ENCODE measurements around the gene AQP6. TPM values are rescaled to one million over a fixed set of nuclear protein-coding genes. Genes with fewer than 3 reads are reported as not detected.

The AQP6 gene
- not detected in 2 replicates for total RNA-seq
- polyA plus RNA-seq: 0.04 TPM in 1 of 2 replicates, not detected in the other
- not detected in 2 replicates for polyA plus RNA-seq (2011; cell fraction: cytosol; rRNA removed)
- polyA plus RNA-seq (2011; cell fraction: nucleus; rRNA removed): 0.07 and 0.20 TPM in 2 replicates
- polyA plus RNA-seq (2012): not detected in 2 replicates
- polyA minus RNA-seq: not detected in 2 replicates
- polyA minus RNA-seq (2011; cell fraction: cytosol; rRNA and poly(A)+ RNA removed): not detected
- not detected in 2 replicates for polyA minus RNA-seq (2011; cell fraction: nucleus; rRNA and poly(A)+ RNA removed)
- not detected for Bru-seq, nascent RNA
- BruChase-seq, experiment 1, labeled RNA remaining after a 6-hour chase: percentile 12 among the genes with signal in this experiment
- BruChase-seq, experiment 2, labeled RNA remaining after a 2-hour chase: not detected
- long read RNA-seq: 0 reads

GRCh38 chr12:49972641-49973360 lies at the start of gene AQP6:
TSS of gene AQP6 (plus strand) at chr12:49972947. CDS start at chr12:49973174, 227 bp downstream.
- H3K4me1 ChIP-seq (ENCODE audit: control insufficient read depth, extremely low read depth, insufficient read depth, low read length): no peaks in the 10 kb centered on the region
- dilution Hi-C loops (cut with MboI; ENCODE audit: extremely low pct_ligation_motif_present, low sequenced_read_pairs): loop anchor here (25.0 kb wide), 1 partner anchor 90 kb away; the partner anchor contains the start of gene ASIC1
- no peaks in the 10 kb centered on the region for H3K36me3 ChIP-seq (ENCODE audit: control insufficient read depth in 2 of 2, extremely low read depth in 1 of 2, insufficient read depth in 2 of 2, low read length in 2 of 2)
- no peak within 1 kb of the TSS for H2AFZ ChIP-seq (ENCODE audit: low read depth, low read length)
- H3K9ac ChIP-seq (replicated peaks; ENCODE audit: extremely low read depth, insufficient read depth, low read length): no peak within 1 kb of the TSS
- CTCF ChIA-PET: interaction anchor here (1.1 to 11.4 kb wide), 7 partner anchors 11 to 104 kb away, joined by 3 to 317 read pairs (median 6); partner anchors contain the start of gene ASIC1
- no peaks in the 10 kb centered on the region for H4K20me1 ChIP-seq (replicated peaks; ENCODE audit: control insufficient read depth, extremely low read depth, insufficient read depth, low read length)
- H3K27ac ChIP-seq (ENCODE audit: insufficient read depth, low read depth, low read length): no peak within 1 kb of the TSS
- TF ChIP-seq POLR2A (IDR thresholded peaks at IDR 0.05; ENCODE audit: low read depth, low read length) (no peak), FOS (IDR thresholded peaks at IDR 0.05; ENCODE audit: borderline replicate concordance, insufficient read depth, low read length) (no peak), JUN (IDR thresholded peaks at IDR 0.05; ENCODE audit: borderline replicate concordance, insufficient read depth, insufficient read length, low read depth) (no peak), POLR2AphosphoS5 (IDR thresholded peaks at IDR 0.05; ENCODE audit: insufficient read depth, low read depth, low read length) (no peak), GATA2 (IDR thresholded peaks at IDR 0.05; ENCODE audit: insufficient read depth, insufficient read length, low read depth, low read length) (no peak), MAX (IDR thresholded peaks at IDR 0.05; ENCODE audit: insufficient read depth, insufficient read length) (no peak), CTCF (IDR thresholded peaks at IDR 0.05; ENCODE audit: extremely low read depth in 1 of 2, insufficient read depth in 1 of 2, low read depth in 1 of 2, low read length in 2 of 2) (no peak), MYC (IDR thresholded peaks at IDR 0.05; ENCODE audit: low read depth, low read length) (no peak), EZH2 (IDR thresholded peaks at IDR 0.05; ENCODE audit: borderline replicate concordance, low read depth, low read length, severe bottlenecking) (no peak)
- no peaks in the 10 kb centered on the region for H3K9me3 ChIP-seq (replicated peaks; ENCODE audit: control insufficient read depth, insufficient read depth, low read length)
- POLR2A ChIA-PET: no interaction called here
- no peak within 1 kb of the TSS for H3K4me3 ChIP-seq (replicated peaks in 1 of 3; ENCODE audit: insufficient read depth in 1 of 3, low read depth in 1 of 3, low read length in 3 of 3)
- FAIRE-seq (no peak), DNase-seq (ENCODE audit: low read depth, low spot score) (no peak)
- H3K9me1 ChIP-seq (replicated peaks; ENCODE audit: control insufficient read depth, extremely low read depth, insufficient read depth, low read length): no peaks in the 10 kb centered on the region
- no peaks in the 10 kb centered on the region for H3K79me2 ChIP-seq (ENCODE audit: control insufficient read depth, insufficient read depth, low read length)
- intact Hi-C loops (cut with micrococcal nuclease): no loop called here
- H3K4me2 ChIP-seq (ENCODE audit: insufficient read depth, low read length): no peak within 1 kb of the TSS
- no TSS peak for BruUV-seq (replicated peaks)
- peaks cover 16 to 17% of the 10 kb centered on the region in 2 experiments for H3K27me3 ChIP-seq (ENCODE audit: control insufficient read depth in 2 of 2, insufficient read depth in 2 of 2, low read length in 2 of 2)

All from endothelial cell of umbilical vein (primary cell).